Sigmoid colon (tissue), 3 donors: ENCODE results near the gene HK3.

Experiments
- CTCF ChIP-seq, 4 experiments: fragments of 450-650 bp in 3 of 4; fragments of 200-600 bp in 1 of 4; IDR thresholded peaks; one replicate each; pipeline ENCODE4 v1.5.1; 2016 to 2019; ENCODE audit warnings: antibody characterized with exemption in 4 of 4, mild to moderate bottlenecking in 3 of 4, moderate library complexity in 2 of 4
- POLR2A ChIP-seq, 2 donors: fragments of 450-650 bp; IDR thresholded peaks; one replicate each; pipeline ENCODE4 v1.6.1; 2016; ENCODE audit warnings: antibody characterized with exemption in 2 of 2, mild to moderate bottlenecking in 2 of 2, moderate library complexity in 2 of 2

- TF ChIP-seq POLR2A (IDR thresholded peaks at IDR 0.05) (no peak), CTCF (IDR thresholded peaks at IDR 0.05) (no peak)
Measured at GRCh38 chr5:176941951-176942350, 42.8 kb upstream of the HK3 start.
